HUES64 (cell line): Measurements from ENCODE around the gene CCDC112. TPM values are rescaled to one million over a fixed set of nuclear protein-coding genes. Genes with fewer than 3 reads are reported as not detected.

Experiments used
- H3K27ac ChIP-seq: 2 replicates; pipeline ENCODE4 v1.7.0; 2013; ENCODE audit warnings: low read depth, low read length, inconsistent platforms
- H3K27me3 ChIP-seq: 2 replicates; pipeline ENCODE4 v1.6.1; 2013; ENCODE audit warnings: mild to moderate bottlenecking, low read length; ENCODE audit not compliant: insufficient read depth
- H3K36me3 ChIP-seq: 2 replicates; pipeline ENCODE4 v1.6.1; 2013; ENCODE audit warnings: mild to moderate bottlenecking, low read length; ENCODE audit not compliant: insufficient read depth
- H3K4me1 ChIP-seq: 2 replicates; pipeline ENCODE4 v1.6.1; 2013; ENCODE audit warnings: mild to moderate bottlenecking, low read length, moderate library complexity; ENCODE audit not compliant: insufficient read depth
- H3K4me3 ChIP-seq: 2 replicates; pipeline ENCODE4 v1.5.1; 2013; ENCODE audit warnings: mild to moderate bottlenecking, low read length, moderate library complexity
- H3K9ac ChIP-seq: 2 replicates; pipeline ENCODE4 v1.6.1; 2013; ENCODE audit warnings: mild to moderate bottlenecking, low read depth, low read length
- H3K9me3 ChIP-seq: 2 replicates; pipeline ENCODE4 v1.6.1; 2013; ENCODE audit warnings: low read depth, low read length; ENCODE audit not compliant: insufficient read depth
- WGBS: fragments of 150-250, 120-280 bp; methylation state at CpG from one replicate; pipeline ENCODE4 v1.1.7; 2013; ENCODE audit warnings: missing lambda C conversion rate; 5-methylcytosine and 5-hydroxymethylcytosine counted together
- polyA plus RNA-seq, 2 experiments: library from polyadenylated mRNA; stranded (reverse); fragments of 50-300 nt; gene quantifications; one replicate each; pipeline ENCODE4 v1.2.3, GENCODE V29; 2013

The CCDC112 gene
- polyA plus RNA-seq (2013, experiment 1 of 2): 10.0 TPM
- 14.6 TPM for polyA plus RNA-seq (2013, experiment 2 of 2)

- H3K36me3 ChIP-seq: no peaks in the 10 kb centered on the region
- H3K27ac ChIP-seq: peak within 1 kb of the TSS; percentile 69; the same call in 1 of the 2 replicates
- H3K27me3 ChIP-seq: no peaks in the 10 kb centered on the region
- 0 out of 2 replicates have a peak, but pooled peaks cover 3% of the 10 kb centered on the region for H3K9me3 ChIP-seq
- peak within 1 kb of the TSS; percentile 90 for H3K9ac ChIP-seq
- WGBS: 2% methylated on average over 72 of the region's 86 CpGs
- peaks cover 6% of the 10 kb centered on the region; the same call in 1 of the 2 replicates for H3K4me1 ChIP-seq
- peak within 1 kb of the TSS; percentile 88 for H3K4me3 ChIP-seq
Measured at GRCh38 chr5:115296124-115297022, at the start of gene CCDC112. TSS of gene CCDC112 (minus strand) at chr5:115296654. CDS start at chr5:115296543, 111 bp downstream.

GRCh38 chr5:115345344-115345743 is 48.9 kb upstream of the CCDC112 start:
- Histone ChIP-seq H3K36me3 (no peaks in the 10 kb centered on the region), H3K9me3 (0 out of 2 replicates have a peak, but pooled peaks cover 2% of the 10 kb centered on the region), H3K27ac (no peak overlapping the region), H3K4me1 (no peaks in the 10 kb centered on the region), H3K27me3 (no peaks in the 10 kb centered on the region), H3K9ac (no peak overlapping the region), H3K4me3 (no peak overlapping the region)

- no CpG with 5 or more reads among the region's 1 CpG for WGBS
Measured at GRCh38 chr5:115343855-115344254, 47.4 kb upstream of the CCDC112 start.

GRCh38 chr5:115342590-115343377 is 46.3 kb upstream of the CCDC112 start:
- H3K27ac ChIP-seq: no peak overlapping the region

More at GRCh38 chr5:115343855-115344254, 47.4 kb upstream of the CCDC112 start:
- no peaks in the 10 kb centered on the region for H3K27me3 ChIP-seq
- H3K9ac ChIP-seq: no peak overlapping the region
- H3K9me3 ChIP-seq: 0 out of 2 replicates have a peak, but pooled peaks cover 2% of the 10 kb centered on the region
- no peak overlapping the region for H3K27ac ChIP-seq
- no peak overlapping the region for H3K4me3 ChIP-seq
- H3K36me3 ChIP-seq: no peaks in the 10 kb centered on the region
- H3K4me1 ChIP-seq: no peaks in the 10 kb centered on the region

GRCh38 chr5:115341745-115342144 is 45.3 kb upstream of the CCDC112 start:
- H3K4me1 ChIP-seq: no peaks in the 10 kb centered on the region
- H3K9me3 ChIP-seq: 0 out of 2 replicates have a peak, but pooled peaks cover 2% of the 10 kb centered on the region
- H3K9ac ChIP-seq: no peak overlapping the region
- H3K27me3 ChIP-seq: no peaks in the 10 kb centered on the region
- no peaks in the 10 kb centered on the region for H3K36me3 ChIP-seq
- no peak overlapping the region for H3K27ac ChIP-seq
- no peak overlapping the region for H3K4me3 ChIP-seq
- WGBS: 96% methylated on average over 2 of the region's 2 CpGs

More at GRCh38 chr5:115342590-115343377, 46.3 kb upstream of the CCDC112 start:
- H3K9me3 ChIP-seq: 0 out of 2 replicates have a peak, but pooled peaks cover 2% of the 10 kb centered on the region
- no peak overlapping the region for H3K9ac ChIP-seq
- H3K36me3 ChIP-seq: no peaks in the 10 kb centered on the region
- H3K4me1 ChIP-seq: no peaks in the 10 kb centered on the region
- 88% methylated on average over 5 of the region's 6 CpGs for WGBS
- no peak overlapping the region for H3K4me3 ChIP-seq
- no peaks in the 10 kb centered on the region for H3K27me3 ChIP-seq

GRCh38 chr5:115338851-115339250 is 42.4 kb upstream of the CCDC112 start:
- 82% methylated on average over 3 of the region's 3 CpGs for WGBS
- no peaks in the 10 kb centered on the region for H3K36me3 ChIP-seq
- H3K27me3 ChIP-seq: no peaks in the 10 kb centered on the region
- H3K9ac ChIP-seq: no peak overlapping the region
- H3K4me1 ChIP-seq: no peaks in the 10 kb centered on the region
- H3K9me3 ChIP-seq: no peaks in the 10 kb centered on the region
- no peak overlapping the region for H3K27ac ChIP-seq
- no peak overlapping the region for H3K4me3 ChIP-seq

GRCh38 chr5:115337882-115338281 is 41.4 kb upstream of the CCDC112 start:
- H3K27me3 ChIP-seq: no peaks in the 10 kb centered on the region
- H3K4me3 ChIP-seq: no peak overlapping the region
- no peaks in the 10 kb centered on the region for H3K36me3 ChIP-seq
- no peaks in the 10 kb centered on the region for H3K4me1 ChIP-seq
- no peaks in the 10 kb centered on the region for H3K9me3 ChIP-seq
- WGBS: 100% methylated on average over 1 of the region's 1 CpG
- no peak overlapping the region for H3K27ac ChIP-seq
- H3K9ac ChIP-seq: no peak overlapping the region

GRCh38 chr5:115336964-115337363 is 40.5 kb upstream of the CCDC112 start:
- Histone ChIP-seq H3K9ac (no peak overlapping the region), H3K9me3 (no peaks in the 10 kb centered on the region), H3K27ac (no peak overlapping the region), H3K4me3 (no peak overlapping the region), H3K27me3 (no peaks in the 10 kb centered on the region), H3K4me1 (no peaks in the 10 kb centered on the region), H3K36me3 (no peaks in the 10 kb centered on the region)
- no CpG with 5 or more reads among the region's 1 CpG for WGBS

GRCh38 chr5:115336201-115336720 is 39.8 kb upstream of the CCDC112 start:
- Histone ChIP-seq H3K36me3 (no peaks in the 10 kb centered on the region), H3K4me3 (no peak overlapping the region), H3K9me3 (no peaks in the 10 kb centered on the region), H3K27me3 (no peaks in the 10 kb centered on the region), H3K27ac (no peak overlapping the region), H3K9ac (no peak overlapping the region), H3K4me1 (no peaks in the 10 kb centered on the region)
- WGBS: no CpG with 5 or more reads among the region's 1 CpG

GRCh38 chr5:115335301-115335700 is 38.8 kb upstream of the CCDC112 start:
- WGBS: 94% methylated on average over 2 of the region's 2 CpGs
- H3K27me3 ChIP-seq: no peaks in the 10 kb centered on the region
- no peaks in the 10 kb centered on the region for H3K36me3 ChIP-seq
- H3K4me1 ChIP-seq: no peaks in the 10 kb centered on the region
- no peaks in the 10 kb centered on the region for H3K9me3 ChIP-seq
- H3K9ac ChIP-seq: no peak overlapping the region
- H3K27ac ChIP-seq: no peak overlapping the region
- no peak overlapping the region for H3K4me3 ChIP-seq

GRCh38 chr5:115333164-115333563 is 36.7 kb upstream of the CCDC112 start:
- no peak overlapping the region for H3K4me3 ChIP-seq
- no peaks in the 10 kb centered on the region for H3K27me3 ChIP-seq
- H3K9ac ChIP-seq: no peak overlapping the region
- no peaks in the 10 kb centered on the region for H3K9me3 ChIP-seq
- H3K36me3 ChIP-seq: no peaks in the 10 kb centered on the region
- peaks cover 18% of the 10 kb centered on the region for H3K4me1 ChIP-seq
- no peak overlapping the region for H3K27ac ChIP-seq
- WGBS: 78% methylated on average over 1 of the region's 1 CpG
